CD4-positive, CD25-positive, alpha-beta regulatory T cell (primary cell): ENCODE results near the gene ZNF536. TPM values are rescaled to one million over a fixed set of nuclear protein-coding genes. Genes with fewer than 3 reads are reported as not detected.
"Not testable (repeated sequence)": the region's sequence is repeated elsewhere in the genome, so short reads cannot be mapped to it uniquely, and the experiment has no call there.

Experiments used
- ATAC-seq, 2 donors: fragments of 150-1000 bp; cut with Tn5 transposase; one replicate each; pipeline ENCODE4 v1.10.0; 2021; ENCODE audit warnings: low read depth in 2 of 2, moderate number of reproducible peaks in 2 of 2, moderate library complexity in 1 of 2
- DNase-seq, 3 donors: peaks; one replicate each; pipeline versions ENCODE4 v3.0.0 to v3.0.0-alpha.2; 2012 to 2022; ENCODE audit warnings: mixed read lengths in 1 of 3
- H3K27ac ChIP-seq: one replicate; pipeline ENCODE4 v1.7.0; 2013; ENCODE audit warnings: mild to moderate bottlenecking, low read length; ENCODE audit not compliant: insufficient read depth, poor library complexity, severe bottlenecking
- H3K27me3 ChIP-seq: one replicate; pipeline ENCODE4 v1.7.0; 2013; ENCODE audit warnings: low read length; ENCODE audit not compliant: control insufficient read depth, insufficient read depth
- H3K36me3 ChIP-seq: one replicate; pipeline ENCODE4 v1.7.0; 2013; ENCODE audit warnings: mild to moderate bottlenecking, low read length, moderate library complexity; ENCODE audit not compliant: control insufficient read depth, insufficient read depth
- H3K4me1 ChIP-seq: 2 replicates; pipeline ENCODE4 v1.7.0; 2013; ENCODE audit warnings: mild to moderate bottlenecking, low read length; ENCODE audit not compliant: insufficient read depth, control insufficient read depth, poor library complexity, severe bottlenecking
- H3K4me3 ChIP-seq: one replicate; pipeline ENCODE4 v1.7.0; 2013; ENCODE audit warnings: low read depth, mild to moderate bottlenecking, low read length, moderate library complexity
- H3K9me3 ChIP-seq, 2 experiments: 1 replicate in 1 of 2; 2 replicates in 1 of 2; pipeline ENCODE4 v1.7.0; 2013; ENCODE audit warnings: low read length in 2 of 2, mild to moderate bottlenecking in 1 of 2, moderate library complexity in 1 of 2; ENCODE audit not compliant: control insufficient read depth in 2 of 2
- H3K27ac Mint-ChIP-seq, 3 donors: one replicate each; pipeline ENCODE4 v1.8.0; 2020 to 2022; ENCODE audit warnings: mild to moderate bottlenecking in 3 of 3, mixed read lengths in 3 of 3, moderate library complexity in 2 of 3
- H3K27me3 Mint-ChIP-seq: one replicate; pipeline ENCODE4 v1.8.0; 2022; ENCODE audit warnings: mild to moderate bottlenecking, mixed read lengths
- H3K36me3 Mint-ChIP-seq: one replicate; pipeline ENCODE4 v1.8.0; 2020; ENCODE audit warnings: mixed read lengths
- H3K4me1 Mint-ChIP-seq, 4 donors: one replicate each; pipeline ENCODE4 v1.8.0; 2020 to 2022; ENCODE audit warnings: mixed read lengths in 4 of 4, mild to moderate bottlenecking in 1 of 4
- H3K4me3 Mint-ChIP-seq, 4 donors: one replicate each; pipeline ENCODE4 v1.8.0; 2020 to 2022; ENCODE audit warnings: mild to moderate bottlenecking in 4 of 4, mixed read lengths in 4 of 4, moderate library complexity in 3 of 4
- H3K9me3 Mint-ChIP-seq, 7 donors: one replicate each; pipeline ENCODE4 v1.8.0; 2020 to 2022; ENCODE audit warnings: mixed read lengths in 7 of 7, mild to moderate bottlenecking in 3 of 7, moderate library complexity in 2 of 7
- polyA plus RNA-seq, 4 donors: library from polyadenylated mRNA; unstranded; fragments of 300-500 nt; fragmentation: Illumina TruSeq; gene quantifications; one replicate each; pipeline ENCODE4 v1.2.3, GENCODE V29; 2021
- total RNA-seq: library from RNA; stranded (reverse); gene quantifications from one replicate; pipeline ENCODE4 v1.2.3, GENCODE V29; 2022

The ZNF536 gene
- total and polyA plus RNA-seq, 5 donors from 2014 or later: 0.14 to 0.63 (median 0.49) TPM; not detected in 1

DNA sequence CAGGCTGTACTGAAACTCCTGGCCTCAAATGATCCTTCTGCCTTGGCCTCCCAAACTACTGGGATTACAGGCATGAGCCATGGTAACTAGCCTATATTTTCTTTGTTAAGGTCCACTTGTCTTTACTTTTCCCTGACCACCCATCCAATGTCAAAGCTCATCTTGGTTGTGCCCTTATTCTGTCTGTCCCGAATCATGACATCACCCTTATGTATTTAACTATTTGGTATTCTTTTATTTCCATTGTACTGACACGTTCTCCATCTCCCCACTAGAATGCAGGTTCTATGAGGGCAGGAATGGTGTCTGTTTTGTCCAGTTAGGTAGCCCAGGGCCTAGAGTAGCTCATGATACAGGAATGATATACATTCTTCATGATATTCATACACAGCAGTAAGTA lies 104.8 kb downstream of the ZNF536 start:
- no peaks in the 10 kb centered on the region for H3K27me3 Mint-ChIP-seq
- Histone ChIP-seq H3K36me3 (no peaks in the 10 kb centered on the region), H3K4me3 (no peak overlapping the region), H3K27me3 (no peaks in the 10 kb centered on the region), H3K27ac (no peak overlapping the region), H3K9me3 (peaks cover 0 to 3% of the 10 kb centered on the region in 2 experiments), H3K4me1 (no peaks in the 10 kb centered on the region)
- H3K36me3 Mint-ChIP-seq: no peaks in the 10 kb centered on the region
- no peak overlapping the region for H3K27ac Mint-ChIP-seq
- DNase-seq: no peak
- H3K9me3 Mint-ChIP-seq: peaks cover 0 to 6% (median 3%) of the 10 kb centered on the region in 7 donors
- no peak overlapping the region for H3K4me3 Mint-ChIP-seq
- no peak for ATAC-seq
- no peaks in the 10 kb centered on the region for H3K4me1 Mint-ChIP-seq

DNA sequence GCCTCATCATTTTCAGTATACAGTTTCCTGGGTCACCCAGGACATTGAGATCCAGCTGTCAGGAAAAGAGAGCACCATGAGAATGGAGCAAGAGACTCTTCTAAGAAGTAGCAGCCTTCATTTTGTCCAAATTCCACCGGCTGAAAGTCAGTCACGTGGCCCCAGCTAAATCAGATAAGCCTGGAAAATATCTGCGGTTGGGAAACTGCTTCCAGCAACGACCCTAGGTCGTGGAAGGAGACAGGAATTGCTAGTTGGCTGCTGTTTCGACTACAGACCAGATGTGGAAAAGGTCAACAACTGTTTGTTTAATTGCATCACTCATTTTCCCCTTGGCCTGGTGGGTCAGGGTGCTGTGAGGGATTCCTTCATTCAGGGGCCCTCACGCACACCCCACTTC lies 107.0 kb downstream of the ZNF536 start:
- Histone ChIP-seq H3K27me3 (no peaks in the 10 kb centered on the region), H3K9me3 (no peaks in the 10 kb centered on the region), H3K27ac (no peak overlapping the region), H3K36me3 (no peaks in the 10 kb centered on the region), H3K4me3 (no peak overlapping the region), H3K4me1 (no peaks in the 10 kb centered on the region)
- H3K36me3 Mint-ChIP-seq: no peaks in the 10 kb centered on the region
- peaks cover 0 to 11% (median 0%) of the 10 kb centered on the region in 7 donors for H3K9me3 Mint-ChIP-seq
- H3K4me1 Mint-ChIP-seq: no peaks in the 10 kb centered on the region
- DNase-seq (no peak), ATAC-seq (no peak)
- H3K27ac Mint-ChIP-seq: no peak overlapping the region
- H3K27me3 Mint-ChIP-seq: no peaks in the 10 kb centered on the region
- H3K4me3 Mint-ChIP-seq: no peak overlapping the region

DNA sequence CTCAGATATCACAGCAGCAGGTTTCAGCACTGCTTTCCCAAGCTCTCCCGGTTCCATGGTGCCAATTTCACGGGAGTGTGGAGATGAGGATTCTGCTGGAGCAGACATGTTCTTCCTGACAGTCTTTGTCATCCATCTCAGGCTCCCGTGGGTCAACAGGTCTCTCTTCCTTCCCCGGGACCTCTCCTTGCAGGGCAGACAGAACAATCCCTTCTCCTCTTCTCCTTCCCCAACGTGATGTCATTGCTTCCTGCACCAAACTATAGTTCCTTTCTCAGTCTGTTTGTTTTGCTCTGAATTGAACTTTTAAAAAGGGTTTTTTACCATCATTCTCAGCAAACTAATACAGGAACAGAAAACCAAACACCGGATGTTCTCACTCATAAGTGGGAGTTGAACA lies 107.9 kb downstream of the ZNF536 start:
- no peak overlapping the region for H3K27ac Mint-ChIP-seq
- no peaks in the 10 kb centered on the region for H3K27me3 ChIP-seq
- no peaks in the 10 kb centered on the region for H3K27me3 Mint-ChIP-seq
- no peaks in the 10 kb centered on the region for H3K36me3 Mint-ChIP-seq
- DNase-seq: no peak
- no peak overlapping the region for H3K4me3 Mint-ChIP-seq
- no peaks in the 10 kb centered on the region for H3K36me3 ChIP-seq
- H3K9me3 Mint-ChIP-seq: peaks cover 0 to 11% (median 0%) of the 10 kb centered on the region in 7 donors
- no peak for ATAC-seq
- no peaks in the 10 kb centered on the region for H3K9me3 ChIP-seq
- H3K4me3 ChIP-seq: no peak overlapping the region
- no peak overlapping the region for H3K27ac ChIP-seq
- H3K4me1 ChIP-seq: no peaks in the 10 kb centered on the region
- H3K4me1 Mint-ChIP-seq: no peaks in the 10 kb centered on the region

DNA sequence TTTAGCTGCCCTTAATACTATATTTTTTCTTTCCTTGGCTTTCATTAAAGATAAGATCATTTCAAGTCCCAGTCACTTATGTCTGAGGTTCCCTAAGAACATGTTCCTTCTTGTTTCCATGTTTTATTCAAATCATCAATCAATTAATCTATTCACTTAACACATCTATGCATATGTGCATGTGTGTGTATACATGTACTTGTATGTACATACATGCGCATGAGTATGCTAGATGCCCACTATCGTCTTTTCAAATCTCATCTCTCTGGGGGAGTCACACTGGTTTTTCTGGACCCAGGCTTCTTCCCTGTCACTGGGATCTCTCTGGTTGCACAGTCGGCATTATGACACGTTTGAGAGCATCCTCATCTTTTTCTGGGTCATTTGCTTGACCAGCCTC lies 108.9 kb downstream of the ZNF536 start:
- no peak overlapping the region for H3K4me3 Mint-ChIP-seq
- Histone ChIP-seq H3K4me1 (no peaks in the 10 kb centered on the region), H3K4me3 (no peak overlapping the region), H3K9me3 (no peaks in the 10 kb centered on the region), H3K36me3 (no peaks in the 10 kb centered on the region), H3K27me3 (no peaks in the 10 kb centered on the region), H3K27ac (no peak overlapping the region)
- ATAC-seq (no peak), DNase-seq (no peak)
- no peaks in the 10 kb centered on the region for H3K36me3 Mint-ChIP-seq
- H3K27ac Mint-ChIP-seq: no peak overlapping the region
- peaks cover 0 to 11% (median 0%) of the 10 kb centered on the region in 7 donors for H3K9me3 Mint-ChIP-seq
- H3K4me1 Mint-ChIP-seq: no peaks in the 10 kb centered on the region
- no peaks in the 10 kb centered on the region for H3K27me3 Mint-ChIP-seq

DNA sequence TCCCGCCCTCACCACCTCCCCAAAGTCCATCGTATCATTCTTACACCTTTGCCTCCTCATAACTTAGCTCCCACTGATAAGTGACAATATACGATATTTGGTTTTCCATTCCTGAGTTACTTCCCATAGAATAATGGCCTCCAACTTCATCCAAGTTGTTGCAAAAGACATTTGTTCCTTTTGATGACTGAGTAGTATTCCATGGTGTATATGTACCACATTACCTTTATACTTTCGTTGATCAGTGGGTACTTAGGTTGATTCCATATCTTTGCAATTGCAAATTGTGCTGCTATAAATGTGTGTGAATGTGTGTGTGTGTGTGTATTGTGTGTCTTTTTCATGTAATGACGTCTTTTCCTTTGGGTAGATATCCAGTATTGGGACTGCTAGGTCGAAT lies 109.6 kb downstream of the ZNF536 start:
- peaks cover 0 to 13% (median 0%) of the 10 kb centered on the region in 7 donors for H3K9me3 Mint-ChIP-seq
- ATAC-seq (no peak), DNase-seq (no peak)
- H3K27me3 Mint-ChIP-seq: no peaks in the 10 kb centered on the region
- no peaks in the 10 kb centered on the region for H3K36me3 ChIP-seq
- H3K4me3 Mint-ChIP-seq: no peak overlapping the region
- H3K27ac Mint-ChIP-seq: no peak overlapping the region
- no peak overlapping the region for H3K4me3 ChIP-seq
- no peaks in the 10 kb centered on the region for H3K36me3 Mint-ChIP-seq
- no peaks in the 10 kb centered on the region for H3K9me3 ChIP-seq
- no peak overlapping the region for H3K27ac ChIP-seq
- no peaks in the 10 kb centered on the region for H3K4me1 Mint-ChIP-seq
- H3K27me3 ChIP-seq: no peaks in the 10 kb centered on the region
- no peaks in the 10 kb centered on the region for H3K4me1 ChIP-seq

DNA sequence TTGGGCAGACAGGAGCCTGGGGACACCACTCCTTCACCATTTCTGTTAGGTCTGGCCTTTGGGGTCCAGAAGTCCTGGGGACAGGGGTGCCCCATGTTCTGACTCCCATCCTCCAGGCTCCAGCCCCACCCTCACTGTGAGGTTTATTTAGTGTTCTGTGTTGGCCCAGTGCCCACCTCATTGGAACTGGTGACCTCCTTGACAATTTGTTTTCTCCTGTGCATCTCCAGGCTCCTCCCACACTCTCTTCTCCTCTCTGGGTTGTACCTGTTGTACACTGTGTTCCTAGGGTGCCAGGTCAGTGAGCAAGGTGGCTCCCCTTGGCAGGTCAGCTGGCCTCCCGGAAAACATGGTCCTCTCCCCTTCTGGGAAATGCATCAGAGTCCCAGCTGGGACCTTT lies 110.8 kb downstream of the ZNF536 start:
- H3K36me3 ChIP-seq: no peaks in the 10 kb centered on the region
- no peak for ATAC-seq
- H3K27me3 ChIP-seq: no peaks in the 10 kb centered on the region
- Mint-ChIP-seq H3K27ac (no peak overlapping the region), H3K36me3 (no peaks in the 10 kb centered on the region), H3K4me1 (no peaks in the 10 kb centered on the region), H3K27me3 (no peaks in the 10 kb centered on the region), H3K4me3 (no peak overlapping the region), H3K9me3 (peaks cover 0 to 9% (median 0%) of the 10 kb centered on the region in 7 donors)
- no peak overlapping the region for H3K4me3 ChIP-seq
- H3K4me1 ChIP-seq: no peaks in the 10 kb centered on the region
- H3K27ac ChIP-seq: no peak overlapping the region
- H3K9me3 ChIP-seq: no peaks in the 10 kb centered on the region
- DNase-seq: no peak

DNA sequence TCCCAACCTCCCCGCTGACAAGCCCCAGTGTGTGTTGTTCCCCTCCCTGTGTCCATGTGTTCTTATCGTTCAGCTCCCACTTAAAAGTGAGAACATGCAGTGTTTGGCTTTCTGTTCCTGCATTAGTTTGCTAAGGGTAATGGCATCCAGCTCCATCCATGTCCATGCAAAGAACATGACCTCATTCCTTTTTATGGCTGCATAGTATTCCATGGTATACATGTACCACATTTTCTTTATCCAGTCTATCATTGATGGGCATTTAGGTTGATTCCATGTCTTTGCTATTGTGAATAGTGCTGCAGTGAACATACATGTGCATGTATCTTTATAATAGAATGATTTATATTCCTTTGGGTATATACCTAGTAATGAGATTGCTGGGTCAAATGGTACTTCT lies 114.1 kb downstream of the ZNF536 start:
- not testable (repeated sequence) for H3K4me1 ChIP-seq, H3K27ac ChIP-seq, H3K27me3 Mint-ChIP-seq, H3K9me3 ChIP-seq, H3K27me3 ChIP-seq, ATAC-seq, H3K4me3 ChIP-seq, H3K4me3 Mint-ChIP-seq, H3K27ac Mint-ChIP-seq, H3K36me3 ChIP-seq, DNase-seq, H3K9me3 Mint-ChIP-seq, H3K4me1 Mint-ChIP-seq, H3K36me3 Mint-ChIP-seq

DNA sequence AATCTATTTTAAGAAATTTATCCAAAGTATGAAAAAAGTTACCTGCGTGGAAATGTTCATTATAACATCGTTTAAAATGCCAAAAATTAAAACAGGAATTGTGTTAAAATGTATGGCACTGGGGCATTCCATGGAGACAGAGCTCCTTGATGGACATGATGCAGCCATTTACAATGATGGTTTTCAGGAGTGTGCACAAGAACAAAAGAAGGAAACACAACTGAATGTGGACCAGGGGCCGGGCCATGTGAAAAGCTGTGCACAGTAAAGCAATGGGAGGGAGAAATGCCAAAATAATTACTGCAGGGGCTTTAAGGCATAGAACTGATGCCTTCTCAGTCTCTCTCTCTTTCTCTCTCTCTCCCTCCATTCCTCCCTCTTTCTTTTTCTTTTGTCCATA lies 115.0 kb downstream of the ZNF536 start:
- peaks cover 1% of the 10 kb centered on the region for H3K27me3 ChIP-seq

More for the DNA sequence above, 115.0 kb downstream of the ZNF536 start:
- ATAC-seq (no peak), DNase-seq (no peak)
- no peaks in the 10 kb centered on the region for H3K36me3 Mint-ChIP-seq
- peaks cover 0 to 8% (median 0%) of the 10 kb centered on the region in 7 donors for H3K9me3 Mint-ChIP-seq
- Histone ChIP-seq H3K36me3 (no peaks in the 10 kb centered on the region), H3K27ac (no peak overlapping the region), H3K4me1 (no peaks in the 10 kb centered on the region), H3K4me3 (no peak overlapping the region), H3K9me3 (no peaks in the 10 kb centered on the region)
- H3K27ac Mint-ChIP-seq: no peak overlapping the region
- H3K27me3 Mint-ChIP-seq: no peaks in the 10 kb centered on the region
- no peaks in the 10 kb centered on the region for H3K4me1 Mint-ChIP-seq
- H3K4me3 Mint-ChIP-seq: no peak overlapping the region
